GM19452 (cell line): ENCODE measurements around the gene NKAIN4.
"Not testable (repeated sequence)": the region's sequence is repeated elsewhere in the genome, so short reads cannot be mapped to it uniquely, and the experiment has no call there.

Experiments
- ATAC-seq: cut with Tn5 transposase; IDR thresholded peaks from one replicate; pipeline ENCODE4 v1.9.1; 2021; ENCODE audit not compliant: unreplicated experiment

The NKAIN4 gene

DNA sequence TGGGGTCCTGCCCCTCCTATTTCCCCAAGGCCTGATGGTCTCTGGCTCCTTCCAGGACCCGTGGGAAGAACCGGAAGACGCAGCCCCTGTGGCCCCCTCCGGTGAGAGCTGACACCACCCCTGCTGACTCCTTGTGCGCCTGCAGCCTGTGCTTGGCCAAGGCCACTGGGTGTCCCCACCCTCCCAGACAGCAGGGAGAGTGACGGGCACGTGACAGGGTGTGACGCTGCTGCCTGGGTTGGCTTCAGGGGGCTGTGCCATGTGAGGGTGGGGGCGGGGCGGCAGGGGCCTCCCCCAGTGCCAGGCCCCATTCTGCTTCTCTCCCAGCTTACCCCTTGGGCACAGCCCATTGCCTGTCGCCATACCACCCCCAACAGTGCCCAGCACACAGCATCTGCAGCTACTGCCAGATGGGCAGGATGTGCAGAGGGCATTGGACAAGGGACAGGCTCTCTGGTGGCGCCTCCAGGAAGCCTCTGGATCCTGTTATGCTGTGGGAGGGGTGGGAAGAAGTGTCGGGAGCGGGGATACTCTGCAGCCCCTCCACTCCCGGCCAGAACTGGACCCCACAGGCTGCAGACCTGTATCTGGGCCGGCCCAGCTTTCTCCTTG lies 15.6 kb downstream of the NKAIN4 start:
- no peak for ATAC-seq

DNA sequence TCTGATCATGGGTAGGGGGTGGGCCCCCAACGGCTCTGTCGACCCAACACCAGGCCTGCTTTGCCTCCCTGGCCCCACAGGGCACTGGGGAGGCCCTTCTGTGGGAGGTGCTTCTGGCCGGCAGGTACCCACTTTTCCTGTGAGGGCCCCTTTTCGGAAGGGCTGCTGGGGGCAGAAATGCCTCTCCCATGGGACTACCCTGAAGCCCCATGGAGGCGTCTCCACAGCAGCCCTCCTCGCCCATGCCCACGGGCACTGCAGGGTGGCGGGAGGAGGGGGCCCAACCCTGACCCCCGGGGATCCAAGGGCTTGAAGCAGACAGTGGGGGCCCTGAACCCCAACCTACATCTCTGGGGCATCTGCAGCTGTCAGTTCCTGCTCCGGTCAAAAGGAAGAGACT lies 16.2 kb downstream of the NKAIN4 start:
- no peak for ATAC-seq

DNA sequence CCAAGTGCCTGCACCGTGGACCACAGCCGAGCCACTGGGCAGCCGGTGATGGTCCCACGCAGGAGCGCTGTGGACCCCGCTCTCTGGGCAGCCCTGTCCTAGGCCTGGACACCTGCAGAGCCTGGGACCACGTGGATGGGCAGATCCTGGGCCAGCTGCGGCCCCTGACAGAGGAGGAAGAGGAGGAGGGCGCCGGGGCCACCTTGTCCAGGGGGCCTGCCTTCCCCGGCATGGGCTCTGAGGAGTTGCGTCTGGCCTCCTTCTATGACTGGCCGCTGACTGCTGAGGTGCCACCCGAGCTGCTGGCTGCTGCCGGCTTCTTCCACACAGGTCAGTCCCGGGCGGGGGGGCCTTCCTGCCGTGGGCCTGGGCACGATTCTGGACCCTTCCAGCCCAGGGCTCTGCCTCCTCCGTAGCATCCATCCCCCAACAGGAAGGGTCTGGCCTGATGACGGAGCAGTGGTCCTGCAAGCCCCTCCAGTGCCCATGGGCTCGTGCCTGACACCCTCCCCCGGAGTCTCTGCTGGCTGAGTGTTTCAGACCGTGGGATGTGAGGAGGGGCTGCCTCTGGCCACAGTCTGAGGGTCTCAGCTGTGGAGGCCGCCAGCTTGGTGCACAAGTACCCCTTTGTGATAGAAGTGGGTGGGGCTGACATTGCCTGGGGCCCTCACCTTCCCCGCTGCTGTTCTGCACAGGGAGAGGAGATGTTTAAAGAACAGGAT lies 18.0 kb downstream of the NKAIN4 start:
- no peak for ATAC-seq

DNA sequence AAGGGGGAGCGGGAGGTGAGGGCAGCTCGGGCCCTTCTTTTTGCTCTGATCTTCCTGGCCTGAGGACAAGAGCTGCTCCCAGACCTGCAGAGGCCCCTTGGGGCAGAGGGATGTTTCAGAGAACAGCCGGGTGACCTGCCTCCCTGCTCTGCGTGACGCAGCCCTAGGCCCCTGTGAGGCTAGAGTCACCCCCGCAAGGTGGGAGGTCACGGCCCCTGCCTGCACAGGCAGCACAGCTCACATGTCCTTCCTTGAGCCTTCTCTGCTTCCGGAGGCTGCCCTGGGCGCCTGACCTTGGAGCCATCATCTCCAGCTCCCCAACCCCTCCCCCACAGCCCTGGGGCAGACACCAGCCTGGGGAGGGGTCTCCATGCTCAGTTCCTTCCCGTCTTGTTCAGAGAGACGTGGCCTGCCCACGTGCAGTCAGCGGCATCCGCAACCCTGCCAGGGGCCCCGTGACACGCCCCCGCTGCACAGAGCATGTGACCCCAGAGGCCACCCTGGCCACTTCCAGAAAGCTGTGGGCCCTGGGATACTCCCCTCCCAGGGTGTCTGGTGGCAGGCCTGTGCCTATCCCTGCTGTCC lies 18.8 kb downstream of the NKAIN4 start, which contains the start of gene BIRC7:
BIRC7 (plus strand) TSS at position 507 of the 585 bp plus-strand sequence. CDS start 192 bp downstream, outside the sequence.
- no peak for ATAC-seq

DNA sequence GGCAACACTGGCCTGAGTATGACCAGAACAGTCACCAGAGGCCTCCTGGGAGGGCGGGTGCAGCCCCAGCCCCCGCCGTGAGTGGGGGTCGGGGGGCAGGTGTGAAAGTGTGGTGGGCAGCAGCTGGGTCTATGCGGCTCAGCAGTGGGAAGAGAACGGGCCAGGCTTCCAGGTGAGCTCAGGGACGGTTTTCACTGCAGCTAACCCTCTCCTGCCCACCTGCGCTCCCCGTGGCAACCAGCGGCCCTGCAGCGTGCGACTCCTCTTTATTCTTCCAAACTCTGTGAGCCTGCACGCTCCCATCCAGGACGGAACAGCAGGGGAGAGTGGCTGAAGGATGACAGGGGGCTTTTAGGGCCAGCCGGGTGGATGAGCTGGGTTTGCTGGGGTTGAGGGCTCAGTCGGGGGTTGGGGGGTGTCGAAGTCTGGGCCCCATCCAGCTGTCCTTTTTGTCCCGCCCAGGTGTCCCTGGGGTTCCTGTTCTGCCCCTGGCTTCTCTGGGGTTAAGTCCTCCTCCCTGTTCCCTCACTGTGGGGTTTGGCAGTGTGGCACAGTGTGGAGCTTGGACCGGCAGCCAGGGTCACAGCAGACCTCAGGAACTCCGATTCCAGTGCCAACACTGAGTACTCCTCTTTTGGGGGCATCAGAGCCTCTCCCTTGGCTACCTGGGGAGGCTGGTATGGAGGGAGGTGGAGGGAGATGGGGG lies 19.4 kb downstream of the NKAIN4 start:
- no peak for ATAC-seq

DNA sequence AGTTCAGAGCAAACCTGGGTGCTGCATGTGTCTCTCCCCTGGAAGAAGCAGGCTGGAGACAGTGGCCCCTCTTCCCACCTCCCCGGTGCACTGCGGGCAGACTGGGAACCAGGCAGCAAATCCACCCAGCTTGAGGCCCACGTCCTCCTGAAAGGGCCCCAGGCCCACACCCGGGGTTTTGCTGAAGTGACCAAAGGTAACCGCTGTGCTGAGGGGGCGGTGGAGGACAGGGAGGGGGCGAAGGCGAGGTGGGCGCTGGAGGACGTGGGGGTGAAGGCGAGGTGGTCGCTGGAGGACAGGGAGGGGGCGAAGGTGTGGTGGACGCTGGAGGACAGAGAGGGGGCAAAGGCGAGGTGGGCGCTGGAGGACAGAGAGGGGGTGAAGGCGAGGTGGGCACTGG lies 20.3 kb downstream of the NKAIN4 start:
- no peak for ATAC-seq

DNA sequence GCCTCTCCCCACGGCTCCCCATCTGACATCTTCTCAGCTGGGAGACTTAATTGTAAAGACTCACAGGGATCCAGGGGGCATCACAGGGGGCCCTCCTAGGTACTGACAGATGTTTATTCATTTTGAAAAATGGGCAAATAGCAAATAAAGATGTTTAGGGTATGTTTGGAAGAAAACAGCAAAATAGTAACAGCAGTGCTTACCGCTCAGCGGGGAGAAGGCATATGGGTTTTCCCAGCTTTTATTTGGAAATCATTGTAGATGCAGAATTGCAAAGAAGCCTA lies 21.3 kb downstream of the NKAIN4 start:
- no peak for ATAC-seq

DNA sequence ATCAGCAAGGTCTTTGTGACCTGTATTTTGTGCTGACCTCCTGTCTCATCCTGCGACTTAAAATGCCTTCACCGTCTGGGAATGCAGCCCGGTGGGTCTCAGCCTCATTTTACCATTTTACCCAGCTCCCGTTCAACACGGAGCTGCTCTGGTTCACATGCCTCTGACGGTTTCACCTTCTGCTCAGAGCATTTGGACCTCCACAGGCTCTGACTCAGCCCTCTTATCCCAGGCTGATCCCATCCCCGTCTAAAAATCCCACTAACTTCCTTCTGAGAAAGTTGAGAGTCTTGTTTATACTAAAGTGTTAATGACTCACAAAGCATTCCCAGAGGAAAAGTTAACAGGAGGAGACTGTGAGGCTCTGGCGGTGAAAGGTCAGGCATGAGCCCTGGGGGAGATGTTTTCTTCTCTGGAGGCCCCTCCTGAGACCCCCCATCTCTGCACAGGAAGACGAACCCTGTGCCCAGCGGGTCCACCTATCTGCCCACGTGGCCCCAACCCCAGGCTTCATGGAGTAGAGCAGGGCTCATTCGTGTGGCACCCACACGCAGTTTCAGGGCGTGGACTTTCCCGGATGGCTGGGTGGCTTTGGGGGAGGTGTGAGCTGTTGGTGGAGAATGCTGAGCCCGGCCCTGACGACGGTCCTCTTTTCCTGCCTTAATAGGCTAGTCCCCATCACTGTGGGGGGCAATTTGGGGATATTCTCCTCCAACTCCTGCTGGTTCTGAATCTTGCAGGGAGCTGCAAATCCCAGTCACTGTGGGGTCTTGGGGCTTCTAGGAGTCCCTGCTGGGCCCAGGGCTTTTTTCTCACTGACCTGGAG lies 21.8 kb downstream of the NKAIN4 start:
- no peak for ATAC-seq

DNA sequence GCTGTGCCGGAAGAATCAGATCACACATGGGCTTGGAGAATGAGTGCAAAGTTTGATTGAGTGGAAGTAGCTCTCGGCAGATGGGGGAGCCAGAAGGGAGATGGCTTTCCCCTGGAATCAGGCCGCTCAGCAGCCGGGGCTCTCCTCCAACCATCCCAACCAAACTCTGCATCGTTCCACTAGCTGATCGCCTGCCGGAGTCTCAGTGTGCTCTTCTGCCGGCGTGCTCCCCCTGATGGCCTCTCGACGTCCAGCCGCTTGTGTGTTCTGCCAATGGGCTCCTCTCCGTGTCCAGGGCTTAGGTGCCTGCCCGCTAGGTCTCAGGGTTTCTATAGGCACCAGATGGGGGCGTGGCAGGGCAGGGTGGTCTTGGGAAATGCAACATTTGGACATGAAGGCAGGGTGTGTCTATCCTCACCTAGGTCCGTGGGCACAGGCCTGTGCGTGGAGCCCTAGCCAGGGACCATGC lies 23.4 kb downstream of the NKAIN4 start:
- ATAC-seq: no peak

DNA sequence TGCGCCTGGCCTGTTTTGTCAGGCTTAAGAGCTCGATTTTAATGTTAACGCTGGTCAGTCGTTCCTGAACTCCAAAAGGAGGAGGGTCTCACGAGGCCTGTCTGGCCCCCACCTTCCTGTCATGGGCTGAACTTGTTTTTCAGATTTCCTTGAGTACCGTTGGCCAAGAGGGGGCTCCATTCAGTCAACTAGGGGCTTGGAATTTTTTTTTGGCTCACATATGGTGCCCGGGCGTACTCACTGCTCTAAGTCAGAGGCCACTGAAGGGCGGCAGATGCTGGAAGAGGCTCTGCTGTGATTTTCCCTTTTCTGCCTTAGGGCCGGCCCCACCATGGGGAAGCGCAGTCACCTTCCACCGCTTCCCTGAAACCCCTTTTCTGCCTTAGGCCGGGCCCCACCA lies 25.5 kb downstream of the NKAIN4 start:
- no peak for ATAC-seq

DNA sequence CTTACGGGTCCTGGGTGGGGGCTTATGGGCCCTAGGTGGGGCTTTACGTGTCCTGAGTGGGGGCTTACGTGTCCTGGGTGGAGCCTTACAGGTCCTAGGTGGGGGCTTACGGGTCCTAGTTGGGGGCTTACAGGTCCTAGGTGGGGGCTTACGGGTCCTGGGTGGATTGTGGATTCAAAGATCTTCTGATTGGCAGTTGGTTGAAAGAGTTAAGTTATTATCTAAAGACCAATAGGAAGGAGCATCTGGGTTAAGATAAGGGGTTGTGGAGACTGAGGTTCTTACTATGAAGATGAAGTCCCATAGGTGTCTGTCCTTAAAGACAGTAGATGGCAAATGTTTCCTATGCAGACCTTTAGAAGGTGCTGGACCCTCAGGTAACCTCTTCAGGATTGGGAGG lies 27.0 kb downstream of the NKAIN4 start:
- ATAC-seq: no peak

DNA sequence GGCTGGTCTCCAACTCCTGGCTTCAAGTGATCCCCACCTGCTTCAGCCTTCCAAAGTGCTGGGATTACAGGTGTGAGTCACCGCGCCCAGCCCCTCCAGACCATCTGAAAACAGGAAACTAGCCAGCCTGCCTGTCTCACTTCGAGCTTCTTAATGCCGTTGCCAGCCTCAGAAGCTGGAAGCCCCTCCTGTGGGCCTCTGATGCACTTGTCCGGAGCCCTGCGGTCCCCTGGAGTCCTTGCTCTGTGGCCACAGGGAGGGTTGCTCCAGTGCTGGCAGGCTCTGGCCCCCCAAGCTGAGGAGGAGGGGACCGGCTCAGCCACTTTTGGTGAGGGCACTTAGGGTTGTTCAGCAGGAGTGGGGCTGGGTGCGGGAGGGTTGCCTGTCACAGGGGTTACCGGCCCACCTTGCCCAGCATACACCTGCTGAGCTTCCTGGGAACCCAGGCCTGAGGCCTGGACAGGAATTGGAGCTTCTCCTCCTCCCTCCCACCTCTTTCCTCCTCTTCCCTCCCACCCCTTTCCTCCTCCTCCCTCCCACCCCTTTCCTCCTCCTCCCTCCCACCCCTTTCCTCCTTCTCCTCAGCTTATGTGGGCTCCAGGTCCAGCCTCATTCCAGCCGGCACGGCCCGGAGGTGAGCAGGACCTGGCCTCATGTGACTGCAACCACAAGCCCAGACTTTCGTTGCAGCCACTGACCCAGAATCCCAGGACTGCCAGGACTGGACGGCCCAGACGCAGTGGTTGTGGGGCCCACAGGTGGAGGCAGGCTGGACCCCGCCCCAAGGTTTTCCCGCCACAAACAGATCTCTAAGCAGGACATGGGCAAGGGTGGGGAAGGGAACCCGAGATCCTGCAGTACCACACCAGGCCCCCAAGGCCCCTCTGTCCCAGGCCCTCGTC lies 28.0 kb downstream of the NKAIN4 start:
- ATAC-seq: no peak

DNA sequence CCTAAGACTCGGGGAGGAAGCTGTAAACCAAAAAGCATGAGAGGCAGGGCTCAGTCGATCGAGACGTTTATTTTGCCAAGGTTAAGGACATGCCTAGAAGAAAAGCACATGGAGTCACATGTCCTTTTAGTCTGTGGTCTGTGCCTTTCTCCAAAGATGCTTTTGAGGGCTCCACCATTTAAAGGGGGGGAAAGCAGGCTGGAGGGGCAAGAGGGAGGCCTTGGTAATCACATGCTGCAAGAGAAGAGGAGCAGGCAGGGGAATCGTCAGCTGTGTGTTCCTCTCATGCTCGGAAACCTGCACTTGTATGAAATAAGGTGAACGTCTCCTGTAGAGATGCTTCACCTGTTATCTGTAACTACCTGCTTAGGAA lies 29.2 kb downstream of the NKAIN4 start:
- ATAC-seq: no peak

DNA sequence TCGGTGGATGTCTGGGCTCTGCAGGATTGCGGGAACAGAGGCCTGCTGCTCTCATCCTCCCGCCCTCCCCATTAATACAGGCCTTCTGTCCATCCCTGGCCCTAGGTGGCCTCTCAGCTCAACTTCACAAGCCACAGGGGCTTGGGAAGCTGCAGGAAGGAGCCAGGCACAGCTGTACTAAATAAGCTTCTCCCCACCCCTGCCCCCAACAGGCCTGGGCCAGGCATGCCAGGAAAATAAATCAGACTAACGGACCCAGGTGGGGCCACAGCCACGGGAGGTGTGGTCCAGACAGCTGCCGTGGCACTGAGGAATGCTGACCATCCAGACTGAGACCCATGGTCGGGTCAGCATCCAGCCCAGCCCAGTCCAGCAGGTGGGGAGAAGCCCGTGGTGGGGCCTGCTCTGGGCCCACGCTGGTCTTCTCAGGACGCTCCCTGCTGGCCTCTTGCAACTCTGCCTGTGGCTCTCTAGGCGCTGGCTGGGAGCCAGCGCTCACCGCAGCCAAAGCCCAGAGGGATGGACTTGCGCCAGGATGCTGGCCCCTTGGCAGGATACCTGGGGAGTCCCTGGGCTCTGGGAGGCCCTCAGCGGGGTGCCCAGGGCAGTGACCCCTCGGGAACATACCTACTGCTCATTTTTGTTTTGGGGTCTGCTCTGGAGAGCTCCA lies 29.7 kb downstream of the NKAIN4 start:
- no peak for ATAC-seq

DNA sequence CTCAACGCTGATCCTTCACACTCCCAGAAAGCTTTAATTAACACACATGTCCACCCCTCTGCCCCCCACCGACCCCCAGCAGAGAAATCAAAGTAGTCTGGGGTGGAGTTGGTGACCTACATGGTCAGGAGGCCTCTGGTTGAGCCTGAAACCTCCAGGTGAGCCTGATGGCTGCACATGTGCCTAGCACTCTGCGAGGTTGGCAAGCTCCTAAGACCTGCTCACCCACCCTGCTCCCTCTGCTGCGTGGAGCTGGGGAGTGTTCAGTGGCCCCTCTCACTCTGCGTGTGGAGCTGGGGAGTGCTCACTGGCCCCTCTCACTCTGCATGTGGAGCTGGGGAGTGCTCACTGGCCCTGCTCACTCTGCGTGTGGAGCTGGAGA lies 30.4 kb downstream of the NKAIN4 start:
- ATAC-seq: no peak

DNA sequence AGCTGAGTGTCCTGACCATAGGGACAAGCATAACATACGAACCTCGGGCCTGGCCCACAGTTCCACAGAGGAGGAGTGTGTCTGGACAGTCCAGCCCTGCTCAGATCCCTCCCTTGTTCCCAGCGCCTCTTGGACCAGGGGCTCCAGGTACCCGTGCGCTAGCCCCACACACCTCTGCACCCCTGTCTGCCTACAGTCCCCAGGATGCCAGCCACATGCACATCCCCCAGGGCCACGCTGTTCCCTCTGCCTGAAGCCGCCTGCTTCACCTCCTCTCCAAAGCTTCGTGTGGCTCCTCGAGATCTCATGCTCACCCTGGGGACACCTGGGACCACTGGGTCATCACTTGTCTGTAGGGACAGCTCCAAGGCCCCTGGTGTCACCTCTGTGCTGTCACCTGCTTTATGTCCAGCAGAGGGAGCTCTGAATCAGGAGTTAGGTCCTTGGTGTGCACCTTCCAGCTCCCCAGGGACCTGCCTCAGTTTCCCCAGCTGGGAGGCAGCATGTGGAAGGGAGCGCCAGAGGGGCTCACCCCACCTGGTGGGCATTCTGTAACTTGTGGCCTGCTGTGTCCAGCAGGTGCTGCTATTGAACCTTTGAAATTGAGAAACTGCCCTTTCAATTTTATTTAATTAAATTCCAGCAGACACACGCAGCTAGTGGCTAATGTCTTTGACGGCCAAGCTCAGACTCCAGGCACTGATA lies 31.0 kb downstream of the NKAIN4 start:
- no peak for ATAC-seq

DNA sequence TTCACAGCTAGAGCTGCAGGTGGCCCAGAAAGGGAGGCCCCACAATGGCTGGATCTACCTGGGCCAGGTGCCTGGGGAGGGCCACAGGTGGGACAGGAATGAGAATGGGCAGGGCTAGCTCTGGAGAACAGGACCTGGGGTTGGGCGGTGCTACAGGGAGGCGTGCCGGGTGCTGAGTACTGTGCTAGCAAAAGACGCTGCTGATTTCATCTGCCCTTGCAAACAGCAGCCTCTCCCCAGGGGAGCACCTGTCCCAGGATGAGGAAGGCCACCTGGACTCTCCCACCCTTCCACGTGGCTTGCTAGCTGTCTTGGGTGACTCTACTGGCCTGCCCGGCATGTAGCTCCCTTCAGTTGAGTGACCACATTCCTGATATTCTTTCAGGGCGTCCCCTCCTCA lies 31.7 kb downstream of the NKAIN4 start:
- ATAC-seq: no peak

DNA sequence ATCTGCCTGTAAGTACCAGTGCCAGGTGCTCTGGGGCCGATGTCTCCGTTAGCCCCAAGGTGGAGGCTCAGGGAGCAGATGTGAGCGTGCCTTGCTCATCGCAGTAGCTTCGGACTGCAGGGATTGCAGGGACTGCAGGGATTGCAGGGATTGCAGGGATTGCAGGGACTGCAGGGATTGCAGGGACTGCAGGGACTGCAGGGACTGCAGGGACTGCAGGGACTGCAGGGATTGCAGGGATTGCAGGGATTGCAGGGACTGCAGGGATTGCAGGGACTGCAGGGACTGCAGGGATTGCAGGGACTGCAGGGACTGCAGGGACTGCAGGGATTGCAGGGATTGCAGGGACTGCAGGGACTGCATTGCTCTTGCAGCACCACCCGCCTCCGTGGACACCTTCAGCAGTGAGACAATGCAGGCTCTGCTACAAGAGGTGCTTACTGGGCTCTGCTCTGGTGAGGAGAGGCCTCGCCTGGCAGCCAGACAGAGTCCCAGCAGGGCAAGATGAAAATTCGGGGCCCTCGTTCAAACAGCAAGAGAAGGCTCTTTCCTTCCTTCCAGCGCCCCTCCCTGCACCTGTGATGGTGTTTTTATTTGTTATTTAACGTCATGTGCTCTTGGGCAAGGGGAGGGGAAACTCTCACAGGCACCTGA lies 32.7 kb downstream of the NKAIN4 start:
- not testable (repeated sequence) for ATAC-seq
